ENCODE data around the gene CAPN5.

CAPN5 gene

GRCh38 chr11:77121096-77121640 is 54.4 kb downstream of the CAPN5 start:
- TF ChIP-seq CTCF (IDR thresholded peaks at IDR 0.05; ENCODE audit: insufficient read depth, low read depth, low read length, missing control alignments): no peak
- DNase-seq (ENCODE audit: low read depth): no peak
- no peak overlapping the region for H3K4me3 ChIP-seq (ENCODE audit: low read length)

- TF ChIP-seq CTCF (IDR thresholded peaks at IDR 0.05; ENCODE audit: insufficient read depth, low read depth, low read length, missing control alignments): no peak
- no peak for DNase-seq (ENCODE audit: low read depth)
- no peak overlapping the region for H3K4me3 ChIP-seq (ENCODE audit: low read length)
Measured at GRCh38 chr11:77121876-77122575, 55.3 kb downstream of the CAPN5 start.

- DNase-seq (ENCODE audit: low read depth): no peak
- no peak for TF ChIP-seq CTCF (IDR thresholded peaks at IDR 0.05; ENCODE audit: insufficient read depth, low read depth, low read length, missing control alignments)
- no peak overlapping the region for H3K4me3 ChIP-seq (ENCODE audit: low read length)
Measured at GRCh38 chr11:77122576-77123212, 55.9 kb downstream of the CAPN5 start.

- H3K4me3 ChIP-seq (ENCODE audit: low read length): no peak overlapping the region
- no peak for DNase-seq (ENCODE audit: low read depth)
- TF ChIP-seq CTCF (IDR thresholded peaks at IDR 0.05; ENCODE audit: insufficient read depth, low read depth, low read length, missing control alignments): no peak
Measured at GRCh38 chr11:77123591-77123990, 56.8 kb downstream of the CAPN5 start.

GRCh38 chr11:77124041-77124440 is 57.3 kb downstream of the CAPN5 start:
- no peak for TF ChIP-seq CTCF (IDR thresholded peaks at IDR 0.05; ENCODE audit: insufficient read depth, low read depth, low read length, missing control alignments)
- H3K4me3 ChIP-seq (ENCODE audit: low read length): no peak overlapping the region
- no peak for DNase-seq (ENCODE audit: low read depth)

- TF ChIP-seq CTCF (IDR thresholded peaks at IDR 0.05; ENCODE audit: insufficient read depth, low read depth, low read length, missing control alignments): no peak
- DNase-seq (ENCODE audit: low read depth): no peak
- H3K4me3 ChIP-seq (ENCODE audit: low read length): no peak overlapping the region
Measured at GRCh38 chr11:77124488-77124887, 57.7 kb downstream of the CAPN5 start.

All from epithelial cell of esophagus (primary cell).